Measurements from ENCODE around the gene CEP55.

- no peak for TF ChIP-seq EZH2phosphoT487 (IDR thresholded peaks at IDR 0.05; ENCODE audit: low read length)
- TF ChIP-seq, protein P1, sequence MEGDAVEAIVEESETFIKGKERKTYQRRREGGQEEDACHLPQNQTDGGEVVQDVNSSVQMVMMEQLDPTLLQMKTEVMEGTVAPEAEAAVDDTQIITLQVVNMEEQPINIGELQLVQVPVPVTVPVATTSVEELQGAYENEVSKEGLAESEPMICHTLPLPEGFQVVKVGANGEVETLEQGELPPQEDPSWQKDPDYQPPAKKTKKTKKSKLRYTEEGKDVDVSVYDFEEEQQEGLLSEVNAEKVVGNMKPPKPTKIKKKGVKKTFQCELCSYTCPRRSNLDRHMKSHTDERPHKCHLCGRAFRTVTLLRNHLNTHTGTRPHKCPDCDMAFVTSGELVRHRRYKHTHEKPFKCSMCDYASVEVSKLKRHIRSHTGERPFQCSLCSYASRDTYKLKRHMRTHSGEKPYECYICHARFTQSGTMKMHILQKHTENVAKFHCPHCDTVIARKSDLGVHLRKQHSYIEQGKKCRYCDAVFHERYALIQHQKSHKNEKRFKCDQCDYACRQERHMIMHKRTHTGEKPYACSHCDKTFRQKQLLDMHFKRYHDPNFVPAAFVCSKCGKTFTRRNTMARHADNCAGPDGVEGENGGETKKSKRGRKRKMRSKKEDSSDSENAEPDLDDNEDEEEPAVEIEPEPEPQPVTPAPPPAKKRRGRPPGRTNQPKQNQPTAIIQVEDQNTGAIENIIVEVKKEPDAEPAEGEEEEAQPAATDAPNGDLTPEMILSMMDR (IDR thresholded peaks at IDR 0.05; ENCODE audit: low read length) = no peak
Observed at GRCh38 chr10:93577565-93577964, 81.2 kb downstream of the CEP55 start.

All from MM.1S (cell line).